Adrenal gland (tissue), 12 donors: Measurements from ENCODE around the gene ZCCHC3. TPM values are rescaled to one million over a fixed set of nuclear protein-coding genes. Genes with fewer than 3 reads are reported as not detected.
"Not testable (repeated sequence)": the region's sequence is repeated elsewhere in the genome, so short reads cannot be mapped to it uniquely, and the experiment has no call there.

Source experiments
- DNase-seq, 7 donors: peaks; one replicate each; pipeline ENCODE4 v3.0.0-alpha.2; 2019 to 2020
- H3K27ac ChIP-seq, 5 donors: fragments of 200-600 bp; sonication (generic) in 4 of 5; 1 replicate in 3 of 5; 2 replicates in 2 of 5; pipeline versions ENCODE4 v1.5.1 to v1.8.0; 2016 to 2020; ENCODE audit warnings: mild to moderate bottlenecking in 1 of 5
- H3K27me3 ChIP-seq: fragments of 200-600 bp; 2 replicates; pipeline ENCODE4 v1.8.0; 2021
- H3K36me3 ChIP-seq, 2 donors: fragments of 200-600 bp; replicated peaks in 1 of 2; 1 replicate in 1 of 2; 2 replicates in 1 of 2; pipeline versions ENCODE4 v1.5.1 to v1.8.0; 2018 to 2022
- H3K4me1 ChIP-seq, 2 donors: fragments of 200-600 bp; replicated peaks in 1 of 2; 1 replicate in 1 of 2; 2 replicates in 1 of 2; pipeline versions ENCODE4 v1.5.1 to v1.8.0; 2018 to 2021
- H3K4me3 ChIP-seq, 4 donors: fragments of 200-600 bp; sonication (generic) in 3 of 4; one replicate each; pipeline ENCODE4 v1.5.1; 2016 to 2018
- H3K9me3 ChIP-seq, 3 donors: fragments of 200-600 bp; sonication (generic) in 1 of 3; replicated peaks in 1 of 3; 1 replicate in 2 of 3; 2 replicates in 1 of 3; pipeline versions ENCODE4 v1.5.1 to v1.8.0; 2016 to 2021
- POLR2A ChIP-seq, 2 donors: fragments of 450-650 bp; IDR thresholded peaks; one replicate each; pipeline ENCODE4 v1.6.1; 2017; ENCODE audit warnings: antibody characterized with exemption in 2 of 2, mild to moderate bottlenecking in 2 of 2, moderate library complexity in 1 of 2
- WGBS, 4 donors: extraction: QIAGEN DNeasy Blood & Tissue Kit in 2 of 4; methylation state at CpG; one replicate each; pipeline versions ENCODE4 v1.1.5 to v1.1.7; 2013 to 2017; 5-methylcytosine and 5-hydroxymethylcytosine counted together
- intact Hi-C, 2 donors: fragments of 100-400 bp; cut with DNase I; formaldehyde crosslinking; loops; one replicate each; pipeline versions ENCODE4 v1.14.1 to v1.15.0; 2022 to 2023
- polyA plus RNA-seq, 3 donors: library from polyadenylated mRNA; stranded (reverse); fragments of 200-250 nt in 2 of 3; fragments of 350-450 nt in 1 of 3; fragmentation: Illumina TruSeq in 1 of 3; extraction: RNeasy Lipid Tissue Mini Kit (QIAGEN cat#74804) in 1 of 3; gene quantifications; one replicate each; pipeline ENCODE4 v1.2.3, GENCODE V29; 2013 to 2014
- total RNA-seq, 9 donors: library from RNA; depleted of rRNA in 4 of 9; stranded (reverse); fragments of >200 nt in 4 of 9; fragments of 120-200 nt in 1 of 9; fragmentation: NEBNext Ultra II Directional in 1 of 9; extraction: Animal tissue kit (Norgen Biotek cat#: 25700) in 1 of 9; gene quantifications; one replicate each; pipeline versions ENCODE4 v1.1.0 to v1.2.4, GENCODE V29; 2013 to 2023
- TF ChIP-seq, protein P1 (sequence below), 6 experiments: fragments of 450-650 bp in 4 of 6; fragments of 200-600 bp in 2 of 6; sonication (generic) in 1 of 6; IDR thresholded peaks; 1 replicate in 5 of 6; 2 replicates in 1 of 6; pipeline versions ENCODE4 v1.5.1 to v1.8.0; 2016 to 2021; ENCODE audit warnings: antibody characterized with exemption in 6 of 6, mild to moderate bottlenecking in 2 of 6, moderate library complexity in 1 of 6
- donor health status: healthy with polysubstance abuse.
- donor health status: Bipolar disorder and iron deficiency.
- donor health status: DM: yes; HTN: yes; CAD: no.
- donor health status: DM: no; HTN: no; CAD: no.
- donor health status: DM: no; HTN: no; CAD: no.
- donor health status: DM: yes; HTN: yes; CAD: no.

The ZCCHC3 gene
- total and polyA plus RNA-seq, 12 donors, result 11.1 to 29.3 (median 16.3) TPM

DNA sequence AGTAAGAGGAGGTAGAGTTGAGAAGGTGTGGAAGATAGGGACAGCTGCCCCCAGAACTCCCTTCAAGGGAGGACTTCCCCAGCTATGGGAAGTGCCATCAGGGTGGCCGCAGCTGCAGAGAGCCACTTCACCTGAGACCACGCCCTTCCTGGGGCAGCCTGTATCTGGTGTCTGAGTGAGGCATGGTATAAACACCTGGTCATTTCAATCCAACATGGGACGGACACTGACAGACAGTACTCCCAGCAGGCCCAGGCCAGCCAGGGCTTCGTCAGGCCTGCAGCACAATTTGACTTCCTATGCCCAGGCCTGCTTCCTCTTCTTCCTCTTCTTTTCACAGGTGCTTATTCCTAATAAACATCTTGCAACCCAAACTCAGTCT lies 32.5 kb downstream of the ZCCHC3 start:
- intact Hi-C loops, result loop anchor here (5.0 to 10.0 kb wide), 3 partner anchors 45 to 125 kb away; no protein-coding TSS in a partner anchor
- peak overlapping the region in 3 of 5 donors; percentile 7 to 94 (median 67) for H3K27ac ChIP-seq
- no peak overlapping the region for H3K4me3 ChIP-seq
- H3K9me3 ChIP-seq, result no peaks in the 10 kb centered on the region
- 82 to 90% (median 86%) methylated on average over 4 of the region's 4 CpGs for WGBS, 4 donors
- H3K36me3 ChIP-seq, result no peaks in the 10 kb centered on the region
- no peak for TF ChIP-seq POLR2A (IDR thresholded peaks at IDR 0.05)
- TF ChIP-seq, protein P1, sequence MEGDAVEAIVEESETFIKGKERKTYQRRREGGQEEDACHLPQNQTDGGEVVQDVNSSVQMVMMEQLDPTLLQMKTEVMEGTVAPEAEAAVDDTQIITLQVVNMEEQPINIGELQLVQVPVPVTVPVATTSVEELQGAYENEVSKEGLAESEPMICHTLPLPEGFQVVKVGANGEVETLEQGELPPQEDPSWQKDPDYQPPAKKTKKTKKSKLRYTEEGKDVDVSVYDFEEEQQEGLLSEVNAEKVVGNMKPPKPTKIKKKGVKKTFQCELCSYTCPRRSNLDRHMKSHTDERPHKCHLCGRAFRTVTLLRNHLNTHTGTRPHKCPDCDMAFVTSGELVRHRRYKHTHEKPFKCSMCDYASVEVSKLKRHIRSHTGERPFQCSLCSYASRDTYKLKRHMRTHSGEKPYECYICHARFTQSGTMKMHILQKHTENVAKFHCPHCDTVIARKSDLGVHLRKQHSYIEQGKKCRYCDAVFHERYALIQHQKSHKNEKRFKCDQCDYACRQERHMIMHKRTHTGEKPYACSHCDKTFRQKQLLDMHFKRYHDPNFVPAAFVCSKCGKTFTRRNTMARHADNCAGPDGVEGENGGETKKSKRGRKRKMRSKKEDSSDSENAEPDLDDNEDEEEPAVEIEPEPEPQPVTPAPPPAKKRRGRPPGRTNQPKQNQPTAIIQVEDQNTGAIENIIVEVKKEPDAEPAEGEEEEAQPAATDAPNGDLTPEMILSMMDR (IDR thresholded peaks at IDR 0.05), result no peak
- H3K4me1 ChIP-seq, result peaks cover 20 to 31% of the 10 kb centered on the region in 2 donors
- H3K27me3 ChIP-seq, result no peaks in the 10 kb centered on the region
- no peak for DNase-seq

DNA sequence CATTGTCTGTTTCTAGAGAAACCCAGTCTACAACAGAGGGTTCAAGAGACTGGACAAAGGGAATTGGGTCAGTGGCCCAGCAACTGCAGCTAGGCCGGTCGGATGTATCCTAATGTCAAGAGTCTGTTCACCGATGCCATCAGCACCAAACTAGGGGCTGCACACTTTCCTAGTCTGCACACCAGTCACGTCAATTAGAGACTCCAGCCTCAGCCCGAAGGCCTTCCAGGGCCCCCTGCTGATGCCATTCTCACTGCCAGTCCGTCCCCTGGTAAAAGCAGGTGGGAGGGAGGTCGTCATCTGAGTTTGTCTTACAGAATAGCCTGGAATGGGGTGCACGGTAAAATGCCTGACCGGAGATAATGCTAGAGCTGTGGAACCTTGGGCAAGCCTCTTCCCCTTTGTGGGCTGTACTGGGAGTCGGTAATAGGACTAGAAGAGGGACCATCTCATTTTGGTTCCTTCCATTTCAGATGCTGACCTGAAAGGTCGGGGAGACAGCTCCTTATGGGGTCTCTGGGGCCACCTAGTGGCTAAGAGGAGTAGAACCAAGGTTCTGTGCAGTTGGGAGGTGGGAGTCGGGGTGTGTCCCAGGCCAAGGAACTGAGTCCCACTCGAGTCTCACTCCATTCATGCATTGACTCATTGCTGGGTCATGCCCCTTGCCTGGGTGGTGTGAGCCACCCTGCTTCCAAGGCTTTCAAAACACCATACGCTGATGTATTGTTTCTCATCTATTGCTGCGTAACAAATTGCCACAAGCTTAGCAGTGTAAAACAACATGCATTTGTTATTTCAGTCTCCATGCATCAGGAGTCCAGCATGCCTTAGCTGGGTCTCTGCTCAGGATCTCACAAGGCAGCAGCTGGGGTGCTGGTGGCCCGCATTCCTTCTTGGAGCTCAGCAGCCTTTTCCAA lies 33.1 kb downstream of the ZCCHC3 start:
- Histone ChIP-seq H3K4me3 (no peak overlapping the region), H3K9me3 (no peaks in the 10 kb centered on the region), H3K27me3 (no peaks in the 10 kb centered on the region), H3K27ac (peak overlapping the region in 2 of 5 donors; percentile 7 to 67), H3K36me3 (no peaks in the 10 kb centered on the region), H3K4me1 (peaks cover 20 to 31% of the 10 kb centered on the region in 2 donors)
- no peak for TF ChIP-seq POLR2A (IDR thresholded peaks at IDR 0.05)
- TF ChIP-seq, protein P1 (IDR thresholded peaks at IDR 0.05), result peak; percentile 63 to 86 (median 82)
- 43 to 51% (median 45%) methylated on average over 11 to 16 of the region's 16 CpGs for WGBS, 4 donors
- peak; percentile 51 to 82 (median 67) for DNase-seq
- intact Hi-C loops, result loop anchor here (5.0 to 10.0 kb wide), 3 partner anchors 46 to 126 kb away; no protein-coding TSS in a partner anchor

DNA sequence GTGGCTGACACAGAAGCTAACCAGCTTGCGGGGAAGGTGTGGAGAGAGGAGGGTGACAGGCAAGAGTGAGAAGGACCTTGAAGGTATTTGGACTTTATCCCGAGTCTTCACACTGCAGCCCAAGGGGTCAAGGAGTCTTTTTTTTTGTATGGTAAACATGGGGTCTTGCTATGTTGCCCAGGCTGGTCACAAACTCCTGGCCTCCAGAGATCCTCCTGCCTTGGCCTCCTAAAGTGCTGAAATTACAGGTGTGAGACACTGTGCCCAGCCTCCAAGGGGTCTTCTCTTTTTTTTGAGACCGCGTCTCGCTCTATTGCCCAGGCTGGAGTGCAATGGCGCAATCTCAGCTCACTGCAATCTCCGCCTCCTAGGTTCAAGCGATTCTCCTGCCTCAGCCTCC lies 37.2 kb downstream of the ZCCHC3 start:
- H3K27me3 ChIP-seq, result no peaks in the 10 kb centered on the region
- peaks cover 0 to 17% of the 10 kb centered on the region in 2 donors for H3K4me1 ChIP-seq
- WGBS, 4 donors, result 93 to 97% (median 95%) methylated on average over 8 of the region's 8 CpGs
- TF ChIP-seq POLR2A (IDR thresholded peaks at IDR 0.05), result no peak
- TF ChIP-seq, protein P1 (IDR thresholded peaks at IDR 0.05), result no peak
- H3K27ac ChIP-seq, result no peak overlapping the region
- no peak overlapping the region for H3K4me3 ChIP-seq
- DNase-seq, result no peak
- no peaks in the 10 kb centered on the region for H3K9me3 ChIP-seq
- intact Hi-C loops, result loop anchor here (5.0 to 10.0 kb wide), 3 partner anchors 50 to 130 kb away; no protein-coding TSS in a partner anchor
- no peaks in the 10 kb centered on the region for H3K36me3 ChIP-seq

DNA sequence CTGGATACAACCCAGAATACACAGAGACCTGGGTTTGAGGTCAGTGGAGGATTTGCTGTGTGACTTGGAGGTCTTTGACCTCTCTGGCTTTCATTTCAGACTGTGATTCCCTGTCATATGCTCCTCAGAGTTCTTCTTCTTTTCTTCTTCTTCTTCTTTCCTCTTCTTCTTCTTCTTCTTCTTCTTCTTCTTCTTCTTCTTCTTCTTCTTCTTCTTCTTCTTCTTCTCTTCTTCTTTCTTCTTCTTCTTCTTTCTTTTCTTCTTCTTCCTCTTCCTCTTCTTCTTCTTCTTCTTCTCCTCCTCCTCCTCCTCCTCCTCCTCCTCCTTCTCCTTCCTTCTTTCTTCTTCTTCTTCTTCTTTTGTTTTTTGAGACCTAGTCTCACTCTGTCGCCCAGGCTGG lies 38.7 kb downstream of the ZCCHC3 start:
- WGBS, 4 donors, result 87 to 100% (median 98%) methylated on average over 1 of the region's 1 CpG
- not testable (repeated sequence) for H3K27me3 ChIP-seq, H3K4me1 ChIP-seq, DNase-seq, H3K9me3 ChIP-seq, H3K36me3 ChIP-seq, H3K4me3 ChIP-seq, H3K27ac ChIP-seq
- intact Hi-C loops, result loop anchor here (10.0 kb wide), 2 partner anchors 51 to 131 kb away; no protein-coding TSS in a partner anchor
